SU-DHL-6 (cell line): ENCODE measurements around the gene PXN.

Experiments
- H2AFZ ChIP-seq: fragments of 200-600 bp; sonication (generic); 2 replicates; pipeline ENCODE4 v1.6.1; 2014; ENCODE audit warnings: low read depth, mild to moderate bottlenecking, moderate library complexity, mixed read lengths, antibody characterized with exemption, low read length; ENCODE audit not compliant: severe bottlenecking
- H3F3A ChIP-seq: fragments of 200-600 bp; shearing (Covaris generic); 2 replicates; pipeline ENCODE4 v1.6.0; 2016; ENCODE audit warnings: antibody characterized with exemption, mild to moderate bottlenecking; ENCODE audit not compliant: insufficient read depth
- H3K27ac ChIP-seq: fragments of 200-600 bp; sonication (generic); 2 replicates; pipeline ENCODE4 v1.5.1; 2016; ENCODE audit warnings: low read depth, mild to moderate bottlenecking, low read length, moderate library complexity, mixed read lengths
- H3K27me3 ChIP-seq: fragments of 200-600 bp; sonication (generic), shearing (Covaris generic); 2 replicates; pipeline ENCODE4 v1.6.0; 2014; ENCODE audit warnings: mild to moderate bottlenecking, low read length
- H3K36me3 ChIP-seq: fragments of 200-600 bp; sonication (generic); 2 replicates; pipeline ENCODE4 v1.6.1; 2014; ENCODE audit warnings: mild to moderate bottlenecking, low read length, mixed read lengths
- H3K4me2 ChIP-seq: fragments of 300-600, 200-600 bp; shearing (Covaris generic), sonication (generic); 2 replicates; pipeline ENCODE4 v1.6.0; 2014; ENCODE audit warnings: low read length, low read depth, mild to moderate bottlenecking; ENCODE audit not compliant: poor library complexity, severe bottlenecking
- H3K4me3 ChIP-seq: fragments of 200-600 bp; sonication (generic); 2 replicates; pipeline ENCODE4 v1.5.1; 2014; ENCODE audit warnings: antibody characterized with exemption, low read length, mild to moderate bottlenecking, mixed read lengths; ENCODE audit not compliant: insufficient read depth, poor library complexity, severe bottlenecking
- H3K79me2 ChIP-seq: fragments of 200-600 bp; sonication (generic); 2 replicates; pipeline ENCODE4 v1.6.1; 2014; ENCODE audit warnings: mild to moderate bottlenecking, low read length, moderate library complexity; ENCODE audit not compliant: insufficient read depth
- H3K9ac ChIP-seq: fragments of 200-600 bp; sonication (generic); 2 replicates; pipeline ENCODE4 v1.7.0; 2014; ENCODE audit warnings: mild to moderate bottlenecking, low read length
- H3K9me2 ChIP-seq: fragments of 200-600 bp; sonication (generic); replicated peaks from 2 replicates; pipeline ENCODE4 v1.6.1; 2014; ENCODE audit warnings: low read length; ENCODE audit not compliant: insufficient read depth
- H3K9me3 ChIP-seq: fragments of 200-600 bp; sonication (generic); 2 replicates; pipeline ENCODE4 v1.6.1; 2014; ENCODE audit warnings: low read length, mixed read lengths; ENCODE audit not compliant: insufficient read depth
- H4K20me1 ChIP-seq: fragments of 200-600 bp; sonication (generic); 2 replicates; pipeline ENCODE4 v1.6.1; 2014; ENCODE audit warnings: low read depth, mild to moderate bottlenecking, antibody characterized with exemption, low read length, moderate library complexity, mixed read lengths
- EZH2phosphoT487 ChIP-seq: fragments of 200-600 bp; sonication (generic), shearing (Covaris generic); conservative IDR thresholded peaks from 2 replicates; pipeline ENCODE4 v1.6.1; 2018; ENCODE audit warnings: mild to moderate bottlenecking, antibody characterized with exemption, low read length, moderate library complexity, mixed read lengths
- TF ChIP-seq, protein P1 (sequence below): fragments of 200-600 bp; sonication (generic); IDR thresholded peaks from one replicate; pipeline ENCODE4 v1.5.1; 2017; ENCODE audit warnings: antibody characterized with exemption, mild to moderate bottlenecking, low read length, moderate library complexity; ENCODE audit not compliant: insufficient read depth, poor library complexity, severe bottlenecking

Gene PXN

GRCh38 chr12:120267736-120268135 lies 2.2 kb upstream of the PXN start:
- H3K79me2 ChIP-seq: no peaks in the 10 kb centered on the region
- no peaks in the 10 kb centered on the region for H4K20me1 ChIP-seq
- H3K9me3 ChIP-seq: no peaks in the 10 kb centered on the region
- H2AFZ ChIP-seq: no peak overlapping the region
- H3K4me3 ChIP-seq: no peak overlapping the region
- H3K27ac ChIP-seq: no peak overlapping the region
- no peak for TF ChIP-seq EZH2phosphoT487
- TF ChIP-seq, protein P1, sequence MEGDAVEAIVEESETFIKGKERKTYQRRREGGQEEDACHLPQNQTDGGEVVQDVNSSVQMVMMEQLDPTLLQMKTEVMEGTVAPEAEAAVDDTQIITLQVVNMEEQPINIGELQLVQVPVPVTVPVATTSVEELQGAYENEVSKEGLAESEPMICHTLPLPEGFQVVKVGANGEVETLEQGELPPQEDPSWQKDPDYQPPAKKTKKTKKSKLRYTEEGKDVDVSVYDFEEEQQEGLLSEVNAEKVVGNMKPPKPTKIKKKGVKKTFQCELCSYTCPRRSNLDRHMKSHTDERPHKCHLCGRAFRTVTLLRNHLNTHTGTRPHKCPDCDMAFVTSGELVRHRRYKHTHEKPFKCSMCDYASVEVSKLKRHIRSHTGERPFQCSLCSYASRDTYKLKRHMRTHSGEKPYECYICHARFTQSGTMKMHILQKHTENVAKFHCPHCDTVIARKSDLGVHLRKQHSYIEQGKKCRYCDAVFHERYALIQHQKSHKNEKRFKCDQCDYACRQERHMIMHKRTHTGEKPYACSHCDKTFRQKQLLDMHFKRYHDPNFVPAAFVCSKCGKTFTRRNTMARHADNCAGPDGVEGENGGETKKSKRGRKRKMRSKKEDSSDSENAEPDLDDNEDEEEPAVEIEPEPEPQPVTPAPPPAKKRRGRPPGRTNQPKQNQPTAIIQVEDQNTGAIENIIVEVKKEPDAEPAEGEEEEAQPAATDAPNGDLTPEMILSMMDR: no peak
- H3K36me3 ChIP-seq: no peaks in the 10 kb centered on the region
- H3K9me2 ChIP-seq: no peaks in the 10 kb centered on the region
- H3K4me2 ChIP-seq: no peak overlapping the region
- H3K9ac ChIP-seq: no peak overlapping the region
- H3F3A ChIP-seq: no peaks in the 10 kb centered on the region
- H3K27me3 ChIP-seq: no peaks in the 10 kb centered on the region

- H3K27me3 ChIP-seq: no peaks in the 10 kb centered on the region
- no peaks in the 10 kb centered on the region for H3K9me3 ChIP-seq
- no peak overlapping the region for H3K4me2 ChIP-seq
- H2AFZ ChIP-seq: no peak overlapping the region
- H3F3A ChIP-seq: no peaks in the 10 kb centered on the region
- no peaks in the 10 kb centered on the region for H4K20me1 ChIP-seq
- H3K27ac ChIP-seq: no peak overlapping the region
- no peak overlapping the region for H3K4me3 ChIP-seq
- H3K9ac ChIP-seq: no peak overlapping the region
- TF ChIP-seq, protein P1: no peak
- TF ChIP-seq EZH2phosphoT487: no peak
- no peaks in the 10 kb centered on the region for H3K79me2 ChIP-seq
- H3K36me3 ChIP-seq: no peaks in the 10 kb centered on the region
- no peaks in the 10 kb centered on the region for H3K9me2 ChIP-seq
Observed at GRCh38 chr12:120266180-120266870, 795 bp upstream of the PXN start.

DNA sequence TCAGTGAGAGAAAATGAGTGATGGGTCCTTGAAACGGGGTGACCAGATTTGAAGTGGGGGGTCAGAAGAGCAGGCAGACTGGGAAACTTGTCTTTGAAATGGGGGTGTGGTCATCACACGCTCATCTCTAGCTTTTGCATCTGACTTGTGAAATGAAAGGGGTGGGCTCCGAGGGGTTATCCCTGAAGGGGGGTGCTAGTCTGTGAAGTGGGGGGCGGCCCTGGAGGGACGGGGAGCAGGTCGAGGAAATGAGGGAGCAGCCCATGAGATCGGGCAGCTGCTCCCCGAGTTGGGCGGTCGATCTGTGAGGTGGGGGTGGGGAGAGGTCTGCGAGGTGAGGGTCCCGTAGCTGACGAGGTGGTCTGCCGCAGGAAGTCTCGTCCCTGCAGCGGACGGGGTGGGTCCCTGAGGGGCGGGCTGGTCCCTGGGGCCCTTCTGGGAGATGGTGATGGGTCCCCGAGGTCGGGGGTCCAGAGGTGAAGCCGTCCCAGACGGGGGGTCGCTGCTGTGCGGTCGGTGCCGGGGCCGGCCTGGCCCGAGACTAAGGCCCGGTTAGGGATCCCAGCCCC lies 542 bp downstream of the PXN start:
- TF ChIP-seq, protein P1: no peak
- TF ChIP-seq EZH2phosphoT487: no peak
- Histone ChIP-seq H3K79me2 (no peaks in the 10 kb centered on the region), H3K9ac (peak overlapping the region; percentile 75), H3K9me2 (no peaks in the 10 kb centered on the region), H3K4me2 (peak overlapping the region; percentile 70), H3K27me3 (no peaks in the 10 kb centered on the region), H3K27ac (no peak overlapping the region), H2AFZ (peak overlapping the region; percentile 84), H3K9me3 (no peaks in the 10 kb centered on the region), H4K20me1 (no peaks in the 10 kb centered on the region), H3K36me3 (no peaks in the 10 kb centered on the region), H3K4me3 (peak overlapping the region; percentile 68), H3F3A (no peaks in the 10 kb centered on the region)
